Activated B cell treated with CpG ODN at 0.5 μM for 24 hours (primary cell): ENCODE measurements around the gene DIS3L2. TPM values are rescaled to one million over a fixed set of nuclear protein-coding genes. Genes with fewer than 3 reads are reported as not detected.

Experiments used
- ATAC-seq: fragments of 200-7000 bp; cut with Tn5 transposase; one replicate; pipeline ENCODE4 v1.10.0; 2021; ENCODE audit warnings: low read depth, mild to moderate bottlenecking, moderate library complexity
- CTCF ChIA-PET: fragments of 350-600 bp; sonication (Branson Sonifier 250); formaldehyde crosslinking; loops from one replicate; lab custom pipeline; 2021; ENCODE audit warnings: antibody characterized with exemption; lab: Charles Lee
- POLR2A ChIA-PET: fragments of 350-600 bp; sonication (Branson Sonifier 250); formaldehyde crosslinking; loops from one replicate; lab custom pipeline; 2021; ENCODE audit warnings: antibody characterized with exemption; lab: Charles Lee
- DNase-seq: peaks from one replicate; pipeline ENCODE4 v3.0.0; 2022
- H3K27ac Mint-ChIP-seq: one replicate; pipeline ENCODE4 v1.8.0; 2020; ENCODE audit warnings: mixed read lengths
- H3K27me3 Mint-ChIP-seq: one replicate; pipeline ENCODE4 v1.8.0; 2021; ENCODE audit warnings: mixed read lengths
- H3K36me3 Mint-ChIP-seq: one replicate; pipeline ENCODE4 v1.8.0; 2021; ENCODE audit warnings: low read depth, mixed read lengths
- H3K4me1 Mint-ChIP-seq: one replicate; pipeline ENCODE4 v1.8.0; 2021; ENCODE audit warnings: mixed read lengths
- H3K4me3 Mint-ChIP-seq: one replicate; pipeline ENCODE4 v1.8.0; 2020; ENCODE audit warnings: mild to moderate bottlenecking, mixed read lengths
- H3K9me3 Mint-ChIP-seq: one replicate; pipeline ENCODE4 v1.8.0; 2020; ENCODE audit warnings: mixed read lengths
- CTCF ChIP-seq: fragments of 200-600 bp; IDR thresholded peaks from one replicate; pipeline ENCODE4 v1.8.0; 2022; ENCODE audit warnings: antibody characterized with exemption, mild to moderate bottlenecking
- intact Hi-C: fragments of 100-400 bp; cut with micrococcal nuclease; formaldehyde crosslinking; loops from one replicate; pipeline ENCODE4 v1.15.1; 2024
- total RNA-seq: library from RNA; stranded (reverse); gene quantifications from 2 replicates; pipeline ENCODE4 v1.2.3, GENCODE V29; 2022

Gene DIS3L2
- total RNA-seq, 1 donor from 2014 or later, result 65.9 TPM

DNA sequence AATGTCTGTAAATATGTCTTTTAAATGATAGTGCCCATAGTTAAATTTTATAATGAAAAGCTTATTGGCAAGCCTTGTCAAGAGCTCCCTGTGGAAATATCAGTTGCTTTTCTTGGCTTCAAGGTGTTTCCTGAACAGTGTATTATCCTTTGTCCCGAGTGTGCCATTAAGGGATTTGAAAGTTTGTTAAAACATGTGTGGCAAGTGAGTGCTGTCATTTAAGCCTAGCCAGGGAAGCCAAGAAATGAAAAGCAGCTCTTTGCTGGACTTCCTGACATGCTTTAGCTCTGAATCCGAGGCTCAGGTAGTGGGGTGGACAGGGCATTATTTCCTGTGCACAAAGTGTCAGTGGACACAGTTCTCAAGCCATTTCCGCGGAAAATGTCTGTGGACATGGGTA is 111.5 kb downstream of the DIS3L2 start:
- Mint-ChIP-seq H3K27ac (no peak overlapping the region), H3K36me3 (no peaks in the 10 kb centered on the region), H3K4me3 (no peak overlapping the region), H3K4me1 (peaks cover 33% of the 10 kb centered on the region), H3K9me3 (no peaks in the 10 kb centered on the region), H3K27me3 (no peaks in the 10 kb centered on the region)
- CTCF ChIA-PET, result no interaction called here
- no peak for TF ChIP-seq CTCF
- ATAC-seq (no peak), DNase-seq (no peak)
- POLR2A ChIA-PET, result no interaction called here
- intact Hi-C loops, result no loop called here

- H3K4me3 Mint-ChIP-seq, result no peak overlapping the region
- CTCF ChIA-PET, result no interaction called here
- POLR2A ChIA-PET, result no interaction called here
- no peaks in the 10 kb centered on the region for H3K27me3 Mint-ChIP-seq
- DNase-seq (no peak), ATAC-seq (no peak)
- TF ChIP-seq CTCF, result no peak
- no peak overlapping the region for H3K27ac Mint-ChIP-seq
- no peaks in the 10 kb centered on the region for H3K36me3 Mint-ChIP-seq
- intact Hi-C loops, result no loop called here
- no peaks in the 10 kb centered on the region for H3K9me3 Mint-ChIP-seq
- H3K4me1 Mint-ChIP-seq, result peaks cover 33% of the 10 kb centered on the region
Measured at GRCh38 chr2:232073699-232074098, 112.2 kb downstream of the DIS3L2 start.

DNA sequence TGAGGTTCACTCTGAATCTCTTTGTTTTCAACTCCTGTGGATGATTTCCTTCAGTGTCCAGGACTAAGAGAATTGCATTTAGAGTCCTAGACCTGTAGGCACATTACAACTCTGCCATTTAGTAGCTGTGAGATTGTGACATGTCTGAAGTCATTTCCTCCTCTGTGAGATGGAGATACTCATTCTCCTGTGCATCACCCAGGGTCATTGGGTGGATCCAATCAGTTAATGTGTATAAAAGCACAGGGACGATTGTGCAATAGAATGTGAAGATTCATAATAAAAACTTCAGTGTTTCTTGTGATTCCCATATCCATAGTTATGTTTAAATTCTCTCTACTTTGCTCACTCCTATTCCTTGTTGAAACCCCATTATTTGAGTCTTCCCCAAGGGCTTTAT is 113.6 kb downstream of the DIS3L2 start:
- intact Hi-C loops, result no loop called here
- no peaks in the 10 kb centered on the region for H3K9me3 Mint-ChIP-seq
- peaks cover 37% of the 10 kb centered on the region for H3K4me1 Mint-ChIP-seq
- no peak for TF ChIP-seq CTCF
- CTCF ChIA-PET, result no interaction called here
- ATAC-seq (no peak), DNase-seq (no peak)
- no peak overlapping the region for H3K4me3 Mint-ChIP-seq
- H3K36me3 Mint-ChIP-seq, result peaks cover 2% of the 10 kb centered on the region
- H3K27me3 Mint-ChIP-seq, result no peaks in the 10 kb centered on the region
- H3K27ac Mint-ChIP-seq, result no peak overlapping the region
- POLR2A ChIA-PET, result no interaction called here

DNA sequence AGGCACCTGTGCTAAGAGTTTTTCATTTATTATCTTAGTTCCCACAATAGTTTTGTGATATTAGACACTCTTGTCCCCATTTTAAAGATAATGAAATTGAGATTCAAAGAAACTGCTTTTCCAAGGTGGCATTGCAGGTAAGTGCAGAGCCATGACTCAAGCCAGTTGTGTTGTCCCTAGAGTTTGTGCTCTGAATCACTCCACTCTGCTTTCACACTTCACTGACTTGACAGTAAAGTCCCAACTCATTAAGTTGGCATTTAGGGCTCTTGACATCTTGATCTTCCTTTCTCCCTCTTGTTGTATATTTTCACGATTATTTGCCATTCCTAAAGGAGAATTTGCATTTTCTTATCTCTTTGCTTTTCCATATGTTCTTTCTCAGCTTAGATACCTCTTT is 114.3 kb downstream of the DIS3L2 start:
- POLR2A ChIA-PET, result no interaction called here
- Mint-ChIP-seq H3K9me3 (no peaks in the 10 kb centered on the region), H3K27ac (no peak overlapping the region)

DNA sequence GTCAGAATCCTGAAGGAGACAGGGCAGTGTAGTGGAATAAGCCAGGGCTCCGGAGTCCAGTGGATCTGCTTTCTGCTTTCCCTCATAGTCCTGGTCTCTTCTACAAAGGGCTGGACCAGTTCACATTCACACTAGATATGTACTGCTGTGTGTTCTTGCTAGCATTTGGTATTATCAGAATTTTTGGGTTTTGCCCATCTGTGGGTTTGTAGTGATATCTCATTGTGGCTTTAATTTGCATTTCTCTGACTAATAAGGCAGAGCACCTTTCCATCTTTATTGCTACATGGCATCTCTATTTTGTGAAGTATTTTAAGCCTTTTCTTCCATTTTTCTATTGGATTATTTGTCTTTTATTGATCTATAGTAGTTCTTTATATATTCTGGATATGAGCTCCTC is 114.8 kb downstream of the DIS3L2 start:
- no peak for TF ChIP-seq CTCF
- CTCF ChIA-PET, result no interaction called here
- H3K27ac Mint-ChIP-seq, result peak overlapping the region; percentile 6
- DNase-seq (no peak), ATAC-seq (peak; percentile 18)
- H3K9me3 Mint-ChIP-seq, result no peaks in the 10 kb centered on the region
- H3K4me1 Mint-ChIP-seq, result peaks cover 35% of the 10 kb centered on the region
- intact Hi-C loops, result no loop called here
- H3K36me3 Mint-ChIP-seq, result peaks cover 3% of the 10 kb centered on the region
- H3K27me3 Mint-ChIP-seq, result no peaks in the 10 kb centered on the region
- H3K4me3 Mint-ChIP-seq, result peak overlapping the region; percentile 25
- POLR2A ChIA-PET, result no interaction called here

More for the DNA sequence above, 114.3 kb downstream of the DIS3L2 start:
- TF ChIP-seq CTCF, result no peak
- CTCF ChIA-PET, result no interaction called here
- ATAC-seq (peak; percentile 64), DNase-seq (no peak)
- no peaks in the 10 kb centered on the region for H3K27me3 Mint-ChIP-seq
- peak overlapping the region; percentile 25 for H3K4me3 Mint-ChIP-seq
- H3K4me1 Mint-ChIP-seq, result peaks cover 37% of the 10 kb centered on the region
- intact Hi-C loops, result no loop called here
- H3K36me3 Mint-ChIP-seq, result peaks cover 3% of the 10 kb centered on the region
